Neural cell (in vitro differentiated cells): Measurements from ENCODE around the gene SIM1. TPM values are rescaled to one million over a fixed set of nuclear protein-coding genes. Genes with fewer than 3 reads are reported as not detected.

ENCODE experiments used
- H2AFZ ChIP-seq: fragments of 200-600, 300-800 bp; sonication (generic), shearing (Covaris generic); 2 replicates; pipeline ENCODE4 v1.6.0; 2014; ENCODE audit warnings: low read depth, mild to moderate bottlenecking, antibody characterized with exemption, low read length, moderate library complexity
- H3F3A ChIP-seq: fragments of 200-600 bp; shearing (Covaris generic); 2 replicates; pipeline ENCODE4 v1.6.1; 2016; ENCODE audit warnings: mild to moderate bottlenecking, moderate library complexity, mixed read lengths, antibody characterized with exemption, low read length; ENCODE audit not compliant: insufficient read depth, poor library complexity, severe bottlenecking
- H3K27ac ChIP-seq: fragments of 200-600, 300-800 bp; sonication (generic), shearing (Covaris generic); 2 replicates; pipeline ENCODE4 v1.5.1; 2014; ENCODE audit warnings: mild to moderate bottlenecking, low read length, moderate library complexity
- H3K27me3 ChIP-seq: fragments of 300-800, 200-600 bp; sonication (generic), shearing (Covaris generic); 2 replicates; pipeline ENCODE4 v1.6.0; 2014; ENCODE audit warnings: mild to moderate bottlenecking, low read depth, low read length, moderate library complexity; ENCODE audit not compliant: insufficient read depth
- H3K36me3 ChIP-seq: fragments of 300-800, 200-600 bp; sonication (generic), shearing (Covaris generic); 2 replicates; pipeline ENCODE4 v1.5.1; 2014; ENCODE audit warnings: mild to moderate bottlenecking, antibody characterized with exemption, low read length, moderate library complexity; ENCODE audit not compliant: insufficient read depth
- H3K4me2 ChIP-seq: fragments of 300-800, 200-600 bp; sonication (generic), shearing (Covaris generic); 2 replicates; pipeline ENCODE4 v1.6.0; 2014; ENCODE audit warnings: mild to moderate bottlenecking, low read length
- H3K4me3 ChIP-seq: fragments of 300-800, 200-600 bp; sonication (generic), shearing (Covaris generic); 2 replicates; pipeline ENCODE4 v1.5.1; 2014; ENCODE audit warnings: mild to moderate bottlenecking, low read length, moderate library complexity
- H3K79me2 ChIP-seq: fragments of 200-600 bp; shearing (Covaris generic); replicated peaks from 2 replicates; pipeline ENCODE4 v1.6.0; 2014; ENCODE audit warnings: mild to moderate bottlenecking, low read length, moderate library complexity; ENCODE audit not compliant: insufficient read depth
- H3K9ac ChIP-seq: fragments of 300-800, 200-600 bp; sonication (generic), shearing (Covaris generic); 2 replicates; pipeline ENCODE4 v1.6.1; 2016; ENCODE audit warnings: mild to moderate bottlenecking, low read length, mixed read lengths
- H3K9me2 ChIP-seq: fragments of 200-600 bp; shearing (Covaris generic); 2 replicates; pipeline ENCODE4 v1.6.1; 2016; ENCODE audit warnings: mild to moderate bottlenecking, low read length, mixed read lengths; ENCODE audit not compliant: insufficient read depth
- H3K9me3 ChIP-seq: fragments of 200-600, 300-800 bp; sonication (generic), shearing (Covaris generic); 2 replicates; pipeline ENCODE4 v1.6.1; 2016; ENCODE audit warnings: mild to moderate bottlenecking, mixed run types, low read length, moderate library complexity, mixed read lengths
- H4K20me1 ChIP-seq: fragments of 200-600 bp; shearing (Covaris generic); 2 replicates; pipeline ENCODE4 v1.6.1; 2016; ENCODE audit warnings: mild to moderate bottlenecking, mixed run types; ENCODE audit not compliant: insufficient read depth
- CTCF ChIP-seq: fragments of 450-650 bp; IDR thresholded peaks from 2 replicates; pipeline ENCODE4 v1.5.1; 2014; ENCODE audit warnings: antibody characterized with exemption, mild to moderate bottlenecking, moderate library complexity; ENCODE audit not compliant: poor library complexity, severe bottlenecking
- MXI1 ChIP-seq: fragments of 450-650 bp; conservative IDR thresholded peaks from 2 replicates; pipeline ENCODE4 v1.6.1; 2014; ENCODE audit warnings: antibody characterized with exemption, mild to moderate bottlenecking; ENCODE audit not compliant: poor library complexity, severe bottlenecking
- REST ChIP-seq: IDR thresholded peaks from 2 replicates; pipeline ENCODE4 v1.6.1; 2012; ENCODE audit warnings: borderline replicate concordance
- SMC3 ChIP-seq: fragments of 450-650 bp; conservative IDR thresholded peaks from 2 replicates; pipeline ENCODE4 v1.6.1; 2014; ENCODE audit warnings: antibody characterized with exemption, mild to moderate bottlenecking, moderate library complexity; ENCODE audit not compliant: poor library complexity
- TAF1 ChIP-seq: IDR thresholded peaks from 2 replicates; pipeline ENCODE4 v1.6.1; 2012; ENCODE audit warnings: low read depth
- polyA plus RNA-seq: library from polyadenylated mRNA; depleted of rRNA; stranded (reverse); fragments of >200 nt; gene quantifications from 2 replicates; pipeline ENCODE4 v1.2.3, GENCODE V29; 2014

The SIM1 gene
- polyA plus RNA-seq, 1 donor from 2014 or later = not detected

DNA sequence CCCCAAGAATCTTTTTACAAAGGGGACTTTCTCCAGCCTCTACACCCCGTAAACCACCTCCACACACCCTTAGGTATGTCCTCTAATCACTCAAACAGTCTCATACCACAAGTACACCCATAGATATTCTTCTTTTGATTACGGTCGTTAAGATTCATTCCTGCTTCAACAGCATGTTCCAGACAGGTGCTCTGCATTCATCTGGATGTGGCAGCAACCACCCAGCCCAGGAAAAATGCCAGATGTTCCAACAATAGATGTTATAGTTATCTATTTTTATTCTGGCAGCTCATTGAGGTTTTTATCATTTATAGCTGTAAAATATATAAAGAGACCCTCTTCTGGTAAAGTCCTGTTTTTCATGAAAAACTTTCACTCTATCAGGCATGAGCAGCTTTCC lies 60.7 kb downstream of the SIM1 start:
- Histone ChIP-seq H2AFZ (no peak overlapping the region), H3K4me3 (no peak overlapping the region), H3K9me2 (no peaks in the 10 kb centered on the region)

GRCh38 chr6:100393493-100393892 lies 71.2 kb downstream of the SIM1 start:
- H3K4me2 ChIP-seq = no peak overlapping the region
- H3K9me3 ChIP-seq = no peaks in the 10 kb centered on the region
- TF ChIP-seq REST = no peak
- no peak for TF ChIP-seq MXI1
- TF ChIP-seq TAF1 = no peak
- TF ChIP-seq CTCF = no peak
- H4K20me1 ChIP-seq = no peaks in the 10 kb centered on the region
- no peaks in the 10 kb centered on the region for H3K9me2 ChIP-seq
- H3F3A ChIP-seq = no peaks in the 10 kb centered on the region
- H3K9ac ChIP-seq = no peak overlapping the region
- no peaks in the 10 kb centered on the region for H3K79me2 ChIP-seq
- H3K4me3 ChIP-seq = no peak overlapping the region
- H3K36me3 ChIP-seq = no peaks in the 10 kb centered on the region
- no peaks in the 10 kb centered on the region for H3K27me3 ChIP-seq
- no peak overlapping the region for H2AFZ ChIP-seq
- no peak overlapping the region for H3K27ac ChIP-seq

More for the DNA sequence above, 60.7 kb downstream of the SIM1 start:
- TF ChIP-seq SMC3 = no peak
- TF ChIP-seq REST = no peak
- TF ChIP-seq MXI1 = no peak
- TF ChIP-seq TAF1 = no peak
- H4K20me1 ChIP-seq = no peaks in the 10 kb centered on the region
- no peaks in the 10 kb centered on the region for H3K79me2 ChIP-seq
- H3K4me2 ChIP-seq = no peak overlapping the region
- H3K27me3 ChIP-seq = no peaks in the 10 kb centered on the region
- H3K9ac ChIP-seq = no peak overlapping the region
- H3F3A ChIP-seq = no peaks in the 10 kb centered on the region
- H3K9me3 ChIP-seq = no peaks in the 10 kb centered on the region
- H3K36me3 ChIP-seq = no peaks in the 10 kb centered on the region
- no peak overlapping the region for H3K27ac ChIP-seq
